OCI-LY7 (cell line): ENCODE results near the gene GPBP1L1. TPM values are rescaled to one million over a fixed set of nuclear protein-coding genes. Genes with fewer than 3 reads are reported as not detected.

Experiments used
- BruUV-seq: library from RNA; stranded (reverse); fragments of 400-500 nt; replicated peaks from 2 replicates; lab custom pipeline; 2021; lab: Mats Ljungman, UMichigan
- CTCF ChIA-PET: fragments of 300-600 bp; sonication (Branson Sonifier 250); formaldehyde crosslinking; loops from one replicate; lab custom pipeline; 2022; ENCODE audit warnings: antibody characterized with exemption; ENCODE audit not compliant: unreplicated experiment; lab: Charles Lee
- POLR2A ChIA-PET: fragments of 300-600 bp; sonication (Branson Sonifier 250); formaldehyde crosslinking; loops from one replicate; lab custom pipeline; 2022; ENCODE audit warnings: antibody characterized with exemption; lab: Charles Lee
- DNase-seq: peaks from one replicate; pipeline ENCODE4 v3.0.0-alpha.2; 2015; ENCODE audit warnings: low spot score
- H2AFZ ChIP-seq: fragments of 200-600 bp; sonication (generic), shearing (Covaris generic); 2 replicates; pipeline ENCODE4 v1.6.1; 2014; ENCODE audit warnings: mild to moderate bottlenecking, antibody characterized with exemption, low read length, moderate library complexity
- H3K27ac ChIP-seq: fragments of 200-600 bp; sonication (generic); 2 replicates; pipeline ENCODE4 v1.5.1; 2014; ENCODE audit warnings: mixed run types, low read depth, mild to moderate bottlenecking, moderate library complexity, low read length, inconsistent platforms; ENCODE audit not compliant: poor library complexity, severe bottlenecking
- H3K36me3 ChIP-seq: fragments of 200-600 bp; sonication (generic); 2 replicates; pipeline ENCODE4 v1.6.1; 2014; ENCODE audit warnings: mild to moderate bottlenecking, antibody characterized with exemption, low read length, moderate library complexity, mixed read lengths; ENCODE audit not compliant: insufficient read depth
- H3K4me1 ChIP-seq: fragments of 200-600 bp; sonication (generic); 2 replicates; pipeline ENCODE4 v1.5.1; 2014; ENCODE audit warnings: mild to moderate bottlenecking, low read length; ENCODE audit not compliant: insufficient read depth, poor library complexity, severe bottlenecking
- H3K4me2 ChIP-seq: fragments of 200-600 bp; sonication (generic); 2 replicates; pipeline ENCODE4 v1.6.1; 2014; ENCODE audit warnings: mild to moderate bottlenecking, low read length
- H3K4me3 ChIP-seq: fragments of 200-600 bp; sonication (generic); 2 replicates; pipeline ENCODE4 v1.5.1; 2014; ENCODE audit warnings: mild to moderate bottlenecking, low read depth, low read length; ENCODE audit not compliant: poor library complexity, severe bottlenecking
- H3K79me2 ChIP-seq: fragments of 200-600 bp; sonication (generic); 2 replicates; pipeline ENCODE4 v1.6.1; 2016; ENCODE audit warnings: low read depth, mild to moderate bottlenecking, low read length, moderate library complexity, mixed read lengths; ENCODE audit not compliant: insufficient read depth
- H3K9me2 ChIP-seq: fragments of 200-600 bp; sonication (generic); 2 replicates; pipeline ENCODE4 v1.6.1; 2016; ENCODE audit warnings: mild to moderate bottlenecking, low read length, mixed read lengths; ENCODE audit not compliant: insufficient read depth
- H3K9me3 ChIP-seq: fragments of 200-600 bp; sonication (generic); 2 replicates; pipeline ENCODE4 v1.6.1; 2014; ENCODE audit warnings: mild to moderate bottlenecking, mixed run types, low read length, mixed read lengths
- H4K20me1 ChIP-seq: fragments of 200-600 bp; sonication (generic); 2 replicates; pipeline ENCODE4 v1.6.1; 2014; ENCODE audit warnings: mild to moderate bottlenecking, antibody characterized with exemption, low read length, moderate library complexity, mixed read lengths; ENCODE audit not compliant: insufficient read depth
- EZH2phosphoT487 ChIP-seq: fragments of 200-600 bp; sonication (generic); IDR thresholded peaks from 2 replicates; pipeline ENCODE4 v1.6.1; 2018; ENCODE audit warnings: low read depth, borderline replicate concordance, mild to moderate bottlenecking, mixed run types, antibody characterized with exemption, low read length, moderate library complexity, mixed read lengths
- intact Hi-C: fragments of 100-400 bp; cut with micrococcal nuclease; formaldehyde crosslinking; loops from one replicate; pipeline ENCODE4 v1.10.0; 2022; ENCODE audit not compliant: unreplicated experiment
- total RNA-seq, 2 experiments: library from RNA; depleted of rRNA in 1 of 2; stranded (reverse); fragments of >200 nt in 1 of 2; shearing (Covaris generic) in 1 of 2; gene quantifications; 2 replicates each; pipeline ENCODE4 v1.2.3, GENCODE V29; 2014 to 2022
- TF ChIP-seq, protein P1 (sequence below): fragments of 200-600 bp; sonication (generic); conservative IDR thresholded peaks from 2 replicates; pipeline ENCODE4 v1.5.1; 2014; ENCODE audit warnings: mild to moderate bottlenecking, antibody characterized with exemption, low read length, moderate library complexity, mixed read lengths

The GPBP1L1 gene
- total RNA-seq, 2 experiments from 2014 or later: 89.7 to 130 TPM

DNA sequence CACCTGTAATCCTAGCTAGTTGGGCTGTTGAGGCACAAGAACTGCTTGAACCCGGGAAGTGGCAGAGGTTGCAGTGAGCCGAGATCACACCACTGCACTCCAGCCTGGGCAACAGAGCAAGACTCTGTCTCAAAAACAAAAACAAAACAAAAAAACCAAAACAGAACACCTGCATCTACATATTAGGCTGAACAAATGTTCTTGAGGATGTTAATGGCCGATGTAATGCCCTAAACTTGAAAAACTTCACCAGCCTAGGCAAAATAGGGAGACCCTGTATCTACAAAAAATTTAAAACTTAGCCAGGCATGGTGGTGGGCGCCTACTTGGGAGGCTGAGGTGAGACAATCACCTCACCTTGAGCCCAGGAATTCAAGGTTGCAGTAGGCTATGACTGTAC lies 17.8 kb downstream of the GPBP1L1 start:
- Histone ChIP-seq H3K36me3 (peaks cover 66% of the 10 kb centered on the region), H3K9me2 (no peaks in the 10 kb centered on the region), H4K20me1 (peaks cover 6% of the 10 kb centered on the region; the same call in 1 of the 2 replicates), H3K79me2 (peaks cover 99% of the 10 kb centered on the region), H2AFZ (no peak overlapping the region), H3K4me3 (no peak overlapping the region), H3K27ac (no peak overlapping the region), H3K4me1 (peaks cover 4% of the 10 kb centered on the region), H3K4me2 (no peak overlapping the region), H3K9me3 (no peaks in the 10 kb centered on the region)
- no TSS peak for BruUV-seq
- intact Hi-C loops: no loop called here
- CTCF ChIA-PET: no interaction called here
- POLR2A ChIA-PET: interaction anchor here (1.1 to 1.5 kb wide), 4 partner anchors 10 to 276 kb away, joined by 3 read pairs; no protein-coding TSS in a partner anchor
- TF ChIP-seq, protein P1, sequence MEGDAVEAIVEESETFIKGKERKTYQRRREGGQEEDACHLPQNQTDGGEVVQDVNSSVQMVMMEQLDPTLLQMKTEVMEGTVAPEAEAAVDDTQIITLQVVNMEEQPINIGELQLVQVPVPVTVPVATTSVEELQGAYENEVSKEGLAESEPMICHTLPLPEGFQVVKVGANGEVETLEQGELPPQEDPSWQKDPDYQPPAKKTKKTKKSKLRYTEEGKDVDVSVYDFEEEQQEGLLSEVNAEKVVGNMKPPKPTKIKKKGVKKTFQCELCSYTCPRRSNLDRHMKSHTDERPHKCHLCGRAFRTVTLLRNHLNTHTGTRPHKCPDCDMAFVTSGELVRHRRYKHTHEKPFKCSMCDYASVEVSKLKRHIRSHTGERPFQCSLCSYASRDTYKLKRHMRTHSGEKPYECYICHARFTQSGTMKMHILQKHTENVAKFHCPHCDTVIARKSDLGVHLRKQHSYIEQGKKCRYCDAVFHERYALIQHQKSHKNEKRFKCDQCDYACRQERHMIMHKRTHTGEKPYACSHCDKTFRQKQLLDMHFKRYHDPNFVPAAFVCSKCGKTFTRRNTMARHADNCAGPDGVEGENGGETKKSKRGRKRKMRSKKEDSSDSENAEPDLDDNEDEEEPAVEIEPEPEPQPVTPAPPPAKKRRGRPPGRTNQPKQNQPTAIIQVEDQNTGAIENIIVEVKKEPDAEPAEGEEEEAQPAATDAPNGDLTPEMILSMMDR: no peak
- no peak for TF ChIP-seq EZH2phosphoT487
- no peak for DNase-seq

DNA sequence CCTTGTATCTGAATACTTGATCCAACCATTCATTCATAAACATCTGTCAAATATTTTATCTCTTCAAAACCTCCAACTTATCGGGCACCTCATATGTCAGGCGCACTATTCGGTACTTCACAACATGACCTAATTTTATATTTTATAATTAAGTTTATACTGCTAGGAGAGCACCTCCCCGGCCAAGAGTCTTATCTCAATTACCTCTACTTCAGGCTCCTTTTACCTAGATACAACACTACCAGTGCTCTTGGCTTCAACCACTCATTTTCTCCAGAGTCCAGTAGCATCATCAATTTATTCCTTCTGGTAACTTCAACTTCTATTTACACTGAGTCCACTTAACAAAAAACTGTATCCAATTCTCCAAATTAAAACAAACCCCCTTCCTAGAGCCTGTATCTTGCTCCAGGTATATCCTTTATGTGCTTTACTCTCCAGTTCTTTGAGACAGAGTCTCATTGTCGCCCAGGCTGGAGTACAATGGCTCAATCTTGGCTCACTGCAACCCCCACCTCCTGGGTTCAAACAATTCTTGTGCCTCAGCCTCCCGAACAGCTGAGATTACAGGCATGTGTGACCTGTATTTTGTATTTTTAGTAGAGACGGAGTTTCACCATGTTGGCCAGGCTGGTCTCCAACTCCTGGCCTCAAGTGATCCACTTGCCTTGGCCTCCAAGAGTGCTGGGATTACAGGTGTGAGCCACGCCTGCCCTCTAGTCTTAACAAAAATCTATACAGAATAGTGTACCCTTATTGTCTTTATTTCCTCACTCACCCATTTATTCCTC lies 18.8 kb downstream of the GPBP1L1 start:
- no peak for DNase-seq
- Histone ChIP-seq H3K79me2 (peaks cover 99% of the 10 kb centered on the region), H3K4me3 (no peak overlapping the region), H3K9me2 (no peaks in the 10 kb centered on the region), H3K36me3 (peaks cover 56% of the 10 kb centered on the region), H4K20me1 (peaks cover 6% of the 10 kb centered on the region; the same call in 1 of the 2 replicates), H3K27ac (no peak overlapping the region), H2AFZ (no peak overlapping the region), H3K4me2 (no peak overlapping the region), H3K4me1 (peaks cover 4% of the 10 kb centered on the region), H3K9me3 (no peaks in the 10 kb centered on the region)
- TF ChIP-seq, protein P1: no peak
- no peak for TF ChIP-seq EZH2phosphoT487
- BruUV-seq: no TSS peak
- intact Hi-C loops: no loop called here
- ChIA-PET CTCF (no interaction called here), POLR2A (interaction anchor here (0.7 to 1.1 kb wide), 2 partner anchors 11 to 12 kb away, joined by 3 to 5 read pairs; no protein-coding TSS in a partner anchor)

DNA sequence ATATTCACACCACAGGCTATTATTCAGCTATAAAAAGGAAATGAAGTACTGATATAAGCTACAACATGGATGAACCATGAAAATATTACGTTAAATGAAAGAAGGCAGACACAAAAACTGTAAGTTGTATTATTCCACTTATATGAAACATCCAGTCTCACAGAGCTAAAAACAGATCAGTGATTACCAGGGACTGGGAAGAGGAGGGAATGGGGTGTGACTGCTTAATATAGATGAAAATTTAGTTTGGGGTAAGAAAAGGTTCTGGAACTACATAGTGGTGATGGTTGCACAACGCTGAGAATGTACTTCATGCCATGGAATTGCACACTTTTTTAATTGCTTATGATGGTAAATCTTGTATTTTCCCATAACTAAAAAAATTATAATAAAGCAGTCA lies 19.5 kb downstream of the GPBP1L1 start:
- Histone ChIP-seq H2AFZ (no peak overlapping the region), H4K20me1 (peaks cover 6% of the 10 kb centered on the region; the same call in 1 of the 2 replicates), H3K79me2 (peaks cover 99% of the 10 kb centered on the region), H3K4me2 (no peak overlapping the region), H3K9me2 (no peaks in the 10 kb centered on the region), H3K4me1 (peaks cover 4% of the 10 kb centered on the region), H3K9me3 (no peaks in the 10 kb centered on the region), H3K4me3 (no peak overlapping the region), H3K27ac (no peak overlapping the region), H3K36me3 (peaks cover 56% of the 10 kb centered on the region)
- ChIA-PET CTCF (no interaction called here), POLR2A (interaction anchor here (0.7 to 1.1 kb wide), 3 partner anchors 10 to 22 kb away, joined by 3 to 5 read pairs (median 3); no protein-coding TSS in a partner anchor)
- no peak for DNase-seq
- BruUV-seq: no TSS peak
- no peak for TF ChIP-seq EZH2phosphoT487
- TF ChIP-seq, protein P1: no peak
- intact Hi-C loops: no loop called here
